Measurements from ENCODE around the gene THAP3.
"Not testable (repeated sequence)": the region's sequence is repeated elsewhere in the genome, so short reads cannot be mapped to it uniquely, and the experiment has no call there.

The THAP3 gene

GRCh38 chr1:6635910-6636760 lies 11.5 kb downstream of the THAP3 start:
- DNase-seq, result peak; percentile 22

DNA sequence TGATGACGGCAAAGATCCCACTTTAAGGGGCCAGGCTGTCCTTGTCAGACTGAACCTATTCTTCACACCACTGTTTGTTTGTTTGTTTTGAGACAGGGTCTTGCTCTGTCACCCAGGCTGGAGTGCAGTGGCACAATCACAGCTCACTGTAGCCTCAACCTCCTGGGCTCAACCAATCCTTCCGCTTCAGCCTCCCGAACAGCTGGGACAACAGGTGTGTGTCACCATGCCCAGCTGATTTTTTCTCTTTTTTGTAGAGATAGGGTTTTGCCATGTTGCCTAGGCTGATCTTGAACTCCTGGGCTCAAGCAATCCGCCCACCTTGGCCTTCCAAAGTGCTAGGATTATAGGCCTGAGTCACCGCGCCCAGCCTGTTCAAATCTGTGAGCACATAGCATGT lies 12.1 kb downstream of the THAP3 start:
- not testable (repeated sequence) for DNase-seq

DNA sequence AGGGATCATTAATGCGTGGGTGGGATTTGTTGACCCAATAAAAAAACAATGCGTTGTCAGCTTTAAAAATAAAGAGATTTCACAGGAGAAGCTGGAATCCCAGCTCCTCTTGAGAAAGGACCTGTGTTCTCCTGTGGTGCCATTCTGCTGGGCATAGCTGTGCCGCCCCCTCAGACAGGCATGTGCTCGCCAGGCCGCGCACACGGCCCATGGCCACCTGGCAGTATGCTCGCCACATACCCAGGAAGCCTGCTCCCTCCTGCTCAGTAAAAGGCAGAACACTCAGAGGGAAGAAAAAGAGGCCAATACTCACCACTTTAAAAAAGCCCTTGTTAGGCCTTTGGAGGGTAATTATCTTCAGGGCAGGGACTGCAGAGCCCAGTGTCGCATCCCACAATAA lies 13.1 kb downstream of the THAP3 start:
- DNase-seq, result no peak

GRCh38 chr1:6638226-6638625 lies 13.6 kb downstream of the THAP3 start:
- DNase-seq, result peak; percentile 42

GRCh38 chr1:6640867-6641266 lies 16.2 kb downstream of the THAP3 start:
- DNase-seq, result not testable (repeated sequence)

GRCh38 chr1:6645018-6645417 lies 20.4 kb downstream of the THAP3 start:
- no peak for DNase-seq

GRCh38 chr1:6646499-6647148 lies 22.0 kb downstream of the THAP3 start:
- peak; percentile 59 for DNase-seq

DNA sequence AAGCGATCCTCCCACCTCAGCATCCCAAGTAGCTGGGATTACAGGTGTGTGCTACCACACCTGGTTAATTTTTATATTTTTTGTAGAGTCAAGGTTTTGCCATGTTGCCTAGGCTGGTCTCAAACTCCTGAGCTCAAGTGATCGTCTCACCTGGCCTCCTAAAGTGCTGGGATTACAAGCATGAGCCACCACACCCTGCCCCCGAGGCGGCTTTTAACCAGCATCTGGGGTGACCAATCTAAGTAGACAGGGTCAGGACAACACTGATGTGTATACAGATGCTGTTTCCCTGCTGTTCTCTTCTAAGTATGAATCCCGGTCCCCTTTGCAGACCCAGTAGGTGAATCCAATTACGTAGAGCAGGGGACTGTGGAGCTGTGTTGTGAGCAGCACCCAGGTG lies 23.9 kb downstream of the THAP3 start:
- no peak for DNase-seq

GRCh38 chr1:6651909-6652308 lies 27.2 kb downstream of the THAP3 start:
- no peak for DNase-seq

DNA sequence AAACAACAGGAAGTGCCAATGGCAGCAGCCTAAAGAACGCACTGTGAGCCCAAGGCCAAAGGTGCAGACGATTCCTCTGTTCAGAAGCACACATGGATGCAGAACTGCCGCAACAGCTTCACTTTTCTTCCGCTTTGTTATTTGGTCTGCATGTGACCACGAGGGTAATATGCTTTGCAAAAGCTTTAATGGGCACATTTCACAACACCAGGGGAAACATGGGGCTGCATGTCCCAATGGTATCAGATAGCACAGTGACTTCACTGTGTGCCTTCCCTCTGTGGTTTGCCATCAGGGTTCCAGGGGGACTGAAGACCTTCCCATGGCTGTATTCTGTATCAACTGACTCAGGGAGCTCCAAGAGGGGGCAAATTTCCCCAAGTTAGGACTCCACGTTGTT lies 28.3 kb downstream of the THAP3 start:
- no peak for DNase-seq

GRCh38 chr1:6653436-6654290 lies 29.0 kb downstream of the THAP3 start:
- DNase-seq, result no peak

GRCh38 chr1:6657138-6657537 lies 32.5 kb downstream of the THAP3 start:
- DNase-seq, result no peak

DNA sequence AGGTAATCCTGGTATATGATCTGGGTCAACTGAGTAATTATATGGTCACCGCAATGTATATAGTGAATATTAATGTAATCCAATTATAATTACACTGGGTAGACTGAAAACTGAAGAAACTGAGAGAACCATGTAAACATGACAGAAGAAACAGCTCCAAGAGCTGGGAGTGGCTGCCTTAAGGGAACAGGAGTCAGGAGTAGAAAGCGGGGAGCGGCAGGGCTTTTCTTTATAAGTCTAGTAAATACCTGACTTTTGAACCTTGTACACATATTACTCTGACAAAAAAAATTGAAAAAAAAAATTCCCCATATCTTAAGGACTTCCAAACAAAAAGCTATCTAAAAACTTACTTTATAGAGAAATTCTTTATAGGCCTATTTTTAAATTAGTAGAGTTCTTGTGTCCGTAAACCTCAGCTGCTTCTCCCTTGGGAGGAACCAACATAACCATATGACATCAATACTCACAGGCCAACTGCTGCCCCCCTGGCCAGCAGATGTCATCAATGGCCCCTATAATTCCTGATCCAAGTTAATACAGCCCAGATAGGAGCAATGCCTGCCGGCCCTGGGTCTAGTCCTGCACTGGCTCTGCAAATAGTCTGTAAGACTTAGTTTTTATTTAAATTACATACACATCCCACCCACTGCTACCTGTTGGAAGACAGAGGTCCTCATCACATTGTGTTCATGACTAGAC lies 33.8 kb downstream of the THAP3 start:
- peak; percentile 15 for DNase-seq

- DNase-seq, result no peak
Observed at GRCh38 chr1:6660415-6661049, 35.9 kb downstream of the THAP3 start.

DNA sequence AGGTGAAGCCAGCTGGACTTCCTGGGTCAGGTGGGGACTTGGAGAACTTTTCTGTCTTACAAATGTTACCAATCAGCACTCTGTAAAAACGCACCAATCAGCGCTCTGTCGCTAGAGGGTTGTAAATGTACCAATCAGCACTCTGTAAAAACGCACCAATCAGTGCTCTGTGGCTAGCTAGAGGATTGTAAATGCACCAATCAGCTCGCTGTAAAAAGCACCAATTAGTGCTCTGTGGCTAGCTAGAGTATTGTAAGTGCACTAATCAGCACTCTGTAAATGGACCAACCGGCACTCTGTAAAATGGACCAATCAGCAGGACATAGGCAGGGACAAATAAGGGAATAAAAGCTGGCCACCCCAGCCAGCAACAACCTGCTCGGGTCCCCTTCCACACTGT lies 37.8 kb downstream of the THAP3 start:
- DNase-seq, result not testable (repeated sequence)

GRCh38 chr1:6666696-6667095 lies 42.0 kb downstream of the THAP3 start:
- DNase-seq, result no peak

DNA sequence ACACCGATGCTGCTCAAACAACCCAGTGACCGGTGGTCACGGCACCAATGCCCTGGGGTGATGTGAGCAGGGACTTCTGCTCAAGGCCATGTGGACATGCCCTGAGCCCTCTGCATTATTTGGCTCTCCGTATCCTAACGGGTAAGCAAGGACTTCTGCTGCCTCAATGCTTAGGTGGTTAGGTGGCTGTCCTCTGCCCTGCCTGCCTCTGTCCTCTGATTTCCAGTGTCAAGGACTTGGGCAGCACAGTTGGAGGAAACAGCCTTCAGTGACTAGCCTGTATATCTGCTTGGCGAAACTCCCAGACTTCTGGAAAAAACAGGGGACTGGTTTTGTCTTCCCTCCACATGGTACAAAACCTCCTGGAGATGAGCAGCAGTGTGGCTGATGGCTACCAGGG lies 42.5 kb downstream of the THAP3 start:
- DNase-seq, result no peak

DNA sequence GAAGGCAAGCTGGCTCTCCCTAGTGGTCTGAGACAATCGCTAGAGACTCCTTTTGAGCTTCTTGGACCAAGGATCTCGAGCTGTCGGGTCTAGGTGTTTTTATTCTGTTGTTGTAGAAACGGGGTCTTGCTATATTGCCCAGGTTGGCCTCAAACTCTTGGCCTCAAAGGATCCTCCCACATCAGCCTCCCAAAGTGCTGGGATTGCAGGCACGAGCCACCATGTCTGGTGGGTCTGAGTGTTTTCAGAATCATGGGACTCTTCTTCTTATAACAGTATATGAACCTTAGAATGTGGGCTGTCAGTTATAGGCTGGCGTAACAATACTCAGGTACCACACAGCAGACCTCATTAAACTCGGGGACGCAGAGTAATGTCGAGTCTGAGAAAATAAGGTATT lies 43.8 kb downstream of the THAP3 start:
- no peak for DNase-seq

- no peak for DNase-seq
Observed at GRCh38 chr1:6672558-6672957, 47.9 kb downstream of the THAP3 start.

- DNase-seq, result no peak
Observed at GRCh38 chr1:6673816-6674398, 49.2 kb downstream of the THAP3 start.

DNA sequence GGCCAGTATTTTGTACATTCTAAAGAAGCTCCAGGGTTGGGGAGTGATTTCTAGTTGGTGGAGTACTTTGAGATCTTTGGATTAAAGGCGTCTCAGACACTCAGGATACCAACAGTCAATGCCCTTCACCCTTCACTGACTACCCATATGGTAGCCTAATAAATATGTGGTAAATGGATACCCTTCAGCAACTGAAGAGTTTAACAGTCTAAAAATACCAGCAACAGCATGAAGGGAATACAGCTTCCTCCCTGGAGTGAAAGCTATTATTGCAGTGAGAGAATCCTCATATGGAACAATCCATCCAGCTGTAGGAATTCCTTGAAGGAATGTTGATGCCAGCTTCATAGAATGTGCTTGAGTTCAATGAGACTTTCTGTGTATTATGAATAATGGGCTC lies 50.1 kb downstream of the THAP3 start:
- DNase-seq, result no peak

DNA sequence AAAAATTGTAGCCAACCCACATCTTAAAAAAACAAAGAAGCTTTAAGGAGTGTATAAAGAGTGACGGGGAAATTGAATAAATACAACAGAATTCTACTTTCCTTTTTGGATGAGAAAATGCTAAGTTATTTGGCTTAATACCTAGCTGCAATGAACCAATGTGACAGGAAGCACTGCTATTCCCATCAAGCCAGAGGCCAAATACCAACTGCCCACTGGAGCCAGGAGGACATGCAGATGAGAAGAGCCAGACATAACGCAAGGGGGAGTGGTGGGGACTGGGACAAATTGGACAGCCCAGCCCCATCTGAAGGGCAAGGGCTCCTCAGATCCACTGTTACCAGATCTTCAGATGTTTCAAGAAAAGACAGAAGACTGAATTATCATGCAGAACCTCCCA lies 51.3 kb downstream of the THAP3 start:
- no peak for DNase-seq

Measured in fibroblast of skin of scalp (primary cell).